Caco-2 (cell line): ENCODE measurements around the gene TEX36. TPM values are rescaled to one million over a fixed set of nuclear protein-coding genes. Genes with fewer than 3 reads are reported as not detected.
A peak's percentile ranks its signal among the peaks of the same experiment; 100 is the strongest.

ENCODE experiments used
- BruUV-seq: library from RNA; stranded (reverse); fragments of 400-500 nt; replicated peaks from 2 replicates; lab custom pipeline; 2021; lab: Mats Ljungman, UMichigan
- CTCF ChIA-PET: fragments of 300-600 bp; sonication (Branson Sonifier 250); formaldehyde crosslinking; loops from one replicate; lab custom pipeline; 2022; ENCODE audit warnings: antibody characterized with exemption; lab: Charles Lee
- POLR2A ChIA-PET: fragments of 300-600 bp; sonication (Branson Sonifier 250); formaldehyde crosslinking; loops from one replicate; lab custom pipeline; 2022; ENCODE audit warnings: antibody characterized with exemption; lab: Charles Lee
- DNase-seq, 2 experiments: peaks; one replicate each; pipeline versions ENCODE4 v3.0.0 to v3.0.0-alpha.2; 2020 to 2022
- H3K27me3 ChIP-seq: replicated peaks from 2 replicates; pipeline ENCODE4 v1.6.0; 2011; ENCODE audit warnings: low read length; ENCODE audit not compliant: control insufficient read depth, insufficient read depth
- H3K36me3 ChIP-seq: 2 replicates; pipeline ENCODE4 v1.5.1; 2011; ENCODE audit warnings: low read length; ENCODE audit not compliant: control insufficient read depth, insufficient read depth
- H3K4me1 ChIP-seq: fragments of 250-450 bp; sonication (Bioruptor Pico); 2 replicates; pipeline ENCODE4 v1.5.1; 2020; ENCODE audit warnings: mild to moderate bottlenecking
- H3K4me3 ChIP-seq: 2 replicates; pipeline ENCODE4 v1.5.1; 2011; ENCODE audit warnings: low read depth, mild to moderate bottlenecking, control low read depth, low read length
- H3K9me3 ChIP-seq: fragments of 250-450 bp; sonication (Bioruptor Pico); 2 replicates; pipeline ENCODE4 v1.5.1; 2020; ENCODE audit warnings: mild to moderate bottlenecking, moderate library complexity
- H3K27ac Mint-ChIP-seq: one replicate; pipeline ENCODE4 v1.8.0; 2022; ENCODE audit warnings: mixed read lengths; ENCODE audit not compliant: unreplicated experiment
- H3K27me3 Mint-ChIP-seq: one replicate; pipeline ENCODE4 v1.8.0; 2022; ENCODE audit warnings: mixed read lengths; ENCODE audit not compliant: insufficient read depth, unreplicated experiment
- H3K36me3 Mint-ChIP-seq: one replicate; pipeline ENCODE4 v1.8.0; 2022; ENCODE audit warnings: mild to moderate bottlenecking, mixed read lengths; ENCODE audit not compliant: insufficient read depth, unreplicated experiment
- H3K4me1 Mint-ChIP-seq: one replicate; pipeline ENCODE4 v1.8.0; 2022; ENCODE audit warnings: low read depth, mixed read lengths; ENCODE audit not compliant: unreplicated experiment
- H3K4me3 Mint-ChIP-seq: one replicate; pipeline ENCODE4 v1.8.0; 2022; ENCODE audit warnings: mild to moderate bottlenecking, moderate library complexity, mixed read lengths; ENCODE audit not compliant: unreplicated experiment
- H3K9me3 Mint-ChIP-seq: one replicate; pipeline ENCODE4 v1.8.0; 2022; ENCODE audit warnings: mixed read lengths; ENCODE audit not compliant: unreplicated experiment
- CTCF ChIP-seq, 2 experiments: fragments of 200-600 bp in 1 of 2; IDR thresholded peaks; 1 replicate in 1 of 2; 2 replicates in 1 of 2; pipeline versions ENCODE4 v1.5.1 to v1.8.0; 2011 to 2022; ENCODE audit warnings: antibody characterized with exemption in 1 of 2, control low read depth in 1 of 2, inconsistent platforms in 1 of 2, low read depth in 1 of 2, low read length in 1 of 2, mild to moderate bottlenecking in 1 of 2, moderate library complexity in 1 of 2; ENCODE audit not compliant: insufficient read depth in 1 of 2, severe bottlenecking in 1 of 2, unreplicated experiment in 1 of 2
- intact Hi-C: fragments of 100-400 bp; cut with micrococcal nuclease; formaldehyde crosslinking; loops from one replicate; pipeline ENCODE4 v1.10.0; 2022; ENCODE audit not compliant: unreplicated experiment
- total RNA-seq: library from RNA; stranded (reverse); gene quantifications from 2 replicates; pipeline ENCODE4 v1.2.3, GENCODE V29; 2022

TEX36 gene
- total RNA-seq, 1 experiment from 2014 or later: not detected

GRCh38 chr10:125707541-125708468 is 24.8 kb upstream of the TEX36 start:
- Histone ChIP-seq H3K4me3 (no peak overlapping the region), H3K4me1 (peaks cover 17% of the 10 kb centered on the region), H3K27me3 (no peaks in the 10 kb centered on the region), H3K36me3 (no peaks in the 10 kb centered on the region), H3K9me3 (no peaks in the 10 kb centered on the region)
- Mint-ChIP-seq H3K36me3 (no peaks in the 10 kb centered on the region), H3K27ac (no peak overlapping the region), H3K9me3 (peaks cover 4% of the 10 kb centered on the region), H3K4me3 (no peak overlapping the region), H3K27me3 (no peaks in the 10 kb centered on the region), H3K4me1 (peaks cover 17% of the 10 kb centered on the region)
- POLR2A ChIA-PET: interaction anchor here (1.2 kb wide), 1 partner anchor 12 kb away, joined by 5 read pairs; the partner anchor contains the start of gene EDRF1
- no peak for TF ChIP-seq CTCF (IDR thresholded peaks at IDR 0.05; ENCODE audit: insufficient read depth in 1 of 2, low read depth in 1 of 2, low read length in 1 of 2, severe bottlenecking in 1 of 2, unreplicated experiment in 1 of 2)
- CTCF ChIA-PET: no interaction called here
- BruUV-seq: no TSS peak
- DNase-seq: peak in 1 of 2 experiments; percentile 16
- intact Hi-C loops: loop anchor here (10.0 kb wide), 1 partner anchor 543 kb away; the partner anchor contains the start of gene CTBP2

- no peak for TF ChIP-seq CTCF (IDR thresholded peaks at IDR 0.05; ENCODE audit: insufficient read depth in 1 of 2, low read depth in 1 of 2, low read length in 1 of 2, severe bottlenecking in 1 of 2, unreplicated experiment in 1 of 2)
- Histone ChIP-seq H3K4me3 (no peak overlapping the region), H3K9me3 (no peaks in the 10 kb centered on the region), H3K36me3 (no peaks in the 10 kb centered on the region), H3K27me3 (no peaks in the 10 kb centered on the region), H3K4me1 (no peaks in the 10 kb centered on the region)
- H3K9me3 Mint-ChIP-seq: peaks cover 9% of the 10 kb centered on the region
- no peaks in the 10 kb centered on the region for H3K36me3 Mint-ChIP-seq
- ChIA-PET POLR2A (no interaction called here), CTCF (no interaction called here)
- H3K4me3 Mint-ChIP-seq: no peak overlapping the region
- no TSS peak for BruUV-seq
- intact Hi-C loops: loop anchor here (10.0 kb wide), 1 partner anchor 536 kb away; the partner anchor contains the start of gene CTBP2
- DNase-seq: no peak
- H3K27ac Mint-ChIP-seq: no peak overlapping the region
- H3K4me1 Mint-ChIP-seq: no peaks in the 10 kb centered on the region
- H3K27me3 Mint-ChIP-seq: peaks cover 12% of the 10 kb centered on the region
Measured at GRCh38 chr10:125700355-125700911, 17.5 kb upstream of the TEX36 start.

- Histone ChIP-seq H3K36me3 (no peaks in the 10 kb centered on the region), H3K4me3 (no peak overlapping the region), H3K9me3 (no peaks in the 10 kb centered on the region), H3K27me3 (no peaks in the 10 kb centered on the region), H3K4me1 (peaks cover 3% of the 10 kb centered on the region; the same call in 1 of the 2 replicates)
- Mint-ChIP-seq H3K4me1 (no peaks in the 10 kb centered on the region), H3K36me3 (no peaks in the 10 kb centered on the region), H3K27me3 (peaks cover 12% of the 10 kb centered on the region), H3K9me3 (peaks cover 9% of the 10 kb centered on the region), H3K27ac (no peak overlapping the region), H3K4me3 (no peak overlapping the region)
- BruUV-seq: no TSS peak
- no peak for TF ChIP-seq CTCF (IDR thresholded peaks at IDR 0.05; ENCODE audit: insufficient read depth in 1 of 2, low read depth in 1 of 2, low read length in 1 of 2, severe bottlenecking in 1 of 2, unreplicated experiment in 1 of 2)
- intact Hi-C loops: loop anchor here (10.0 kb wide), 1 partner anchor 535 kb away; the partner anchor contains the start of gene CTBP2
- ChIA-PET CTCF (no interaction called here), POLR2A (no interaction called here)
- DNase-seq: no peak
Measured at GRCh38 chr10:125699562-125700143, 16.7 kb upstream of the TEX36 start.
